H1 (cell line): Measurements from ENCODE around the gene SIRT7. TPM values are rescaled to one million over a fixed set of nuclear protein-coding genes. Genes with fewer than 3 reads are reported as not detected.

Source experiments
- CTCF ChIA-PET: fragments of 300-600 bp; sonication (Branson Sonifier 250); formaldehyde crosslinking; loops from one replicate; lab custom pipeline; 2021; ENCODE audit not compliant: partially characterized antibody; lab: Charles Lee
- POLR2A ChIA-PET: fragments of 300-600 bp; sonication (Branson Sonifier 250); formaldehyde crosslinking; loops from one replicate; lab custom pipeline; 2021; ENCODE audit warnings: inconsistent platforms; ENCODE audit not compliant: partially characterized antibody; lab: Charles Lee
- DNase-seq, 2 experiments: peaks; one replicate each; pipeline versions ENCODE4 v3.0.0 to v3.0.0-alpha.2; 2010 to 2022; ENCODE audit warnings: low spot score in 2 of 2, low read depth in 1 of 2, mixed read lengths in 1 of 2
- FAIRE-seq: peaks from 2 replicates; lab custom pipeline; 2011; peaks lifted over from hg19 to GRCh38; lab: Jason Lieb, UNC
- H2AFZ ChIP-seq: 2 replicates; pipeline ENCODE4 v1.8.1; 2012; ENCODE audit warnings: low read length, inconsistent platforms
- H2AK5ac ChIP-seq: 2 replicates; pipeline ENCODE4 v1.6.1; 2013; ENCODE audit warnings: low read depth, low read length
- H2BK120ac ChIP-seq: replicated peaks from 2 replicates; pipeline ENCODE3; 2013; ENCODE audit warnings: low read depth, low read length, inconsistent platforms
- H2BK12ac ChIP-seq: 2 replicates; pipeline ENCODE4 v1.6.1; 2013; ENCODE audit warnings: low read depth, low read length
- H2BK15ac ChIP-seq: 2 replicates; pipeline ENCODE4 v1.6.1; 2013; ENCODE audit warnings: low read length
- H2BK20ac ChIP-seq: 2 replicates; pipeline ENCODE4 v1.6.1; 2013; ENCODE audit warnings: low read length
- H2BK5ac ChIP-seq: 2 replicates; pipeline ENCODE4 v1.6.1; 2013; ENCODE audit warnings: low read depth, low read length
- H3K14ac ChIP-seq: 2 replicates; pipeline ENCODE4 v1.6.1; 2013; ENCODE audit warnings: inconsistent platforms; ENCODE audit not compliant: insufficient read length
- H3K18ac ChIP-seq: 2 replicates; pipeline ENCODE4 v1.6.1; 2013; ENCODE audit warnings: low read length; ENCODE audit errors: extremely low read depth
- H3K23ac ChIP-seq: 2 replicates; pipeline ENCODE4 v1.6.1; 2013; ENCODE audit warnings: inconsistent platforms; ENCODE audit not compliant: insufficient read length
- H3K23me2 ChIP-seq: 2 replicates; pipeline ENCODE4 v1.6.1; 2013; ENCODE audit warnings: low read depth, low read length
- H3K27ac ChIP-seq: 2 replicates; pipeline ENCODE4 v1.6.1; 2011; ENCODE audit warnings: low read depth, low read length, inconsistent platforms
- H3K27me3 ChIP-seq, 4 experiments: replicated peaks in 1 of 4; 1 replicate in 1 of 4; 2 replicates in 3 of 4; pipeline versions ENCODE4 v1.6.1 to v1.8.1; 2011 to 2013; ENCODE audit warnings: low read length in 3 of 4, mild to moderate bottlenecking in 3 of 4, inconsistent platforms in 2 of 4, mixed read lengths in 2 of 4, moderate library complexity in 1 of 4; ENCODE audit not compliant: control insufficient read depth in 3 of 4, insufficient read depth in 3 of 4; ENCODE audit errors: extremely low read depth in 1 of 4
- H3K36me3 ChIP-seq, 4 experiments: 2 replicates each; pipeline versions ENCODE4 v1.6.1 to v1.8.1; 2011 to 2013; ENCODE audit warnings: mild to moderate bottlenecking in 4 of 4, low read length in 3 of 4, moderate library complexity in 2 of 4, control low read depth in 1 of 4, inconsistent platforms in 1 of 4; ENCODE audit not compliant: insufficient read depth in 4 of 4, control insufficient read depth in 2 of 4
- H3K4ac ChIP-seq: replicated peaks from 2 replicates; pipeline ENCODE3; 2013; ENCODE audit warnings: low read length, low read depth, mixed read lengths, inconsistent platforms; ENCODE audit not compliant: insufficient read length
- H3K4me1 ChIP-seq, 4 experiments: replicated peaks in 1 of 4; 1 replicate in 1 of 4; 2 replicates in 3 of 4; pipeline versions ENCODE4 v1.6.1 to v1.8.1; 2011 to 2013; ENCODE audit warnings: low read length in 3 of 4, inconsistent platforms in 2 of 4, mixed read lengths in 1 of 4; ENCODE audit not compliant: insufficient read depth in 4 of 4, control insufficient read depth in 3 of 4
- H3K4me2 ChIP-seq, 2 experiments: 2 replicates each; pipeline versions ENCODE4 v1.6.1 to v1.8.1; 2011 to 2013; ENCODE audit warnings: low read depth in 2 of 2, low read length in 2 of 2, control low read depth in 1 of 2, inconsistent platforms in 1 of 2, mild to moderate bottlenecking in 1 of 2; ENCODE audit not compliant: insufficient read depth in 1 of 2
- H3K4me3 ChIP-seq, 4 experiments: fragments of 200-600, 300-600 bp in 1 of 4; sonication (generic), shearing (Covaris generic), sonication (Bioruptor Twin) in 1 of 4; 2 replicates each; pipeline versions ENCODE4 v1.5.1 to v1.8.1; 2011 to 2016; ENCODE audit warnings: low read length in 4 of 4, low read depth in 3 of 4, control low read depth in 2 of 4, inconsistent platforms in 2 of 4, mild to moderate bottlenecking in 2 of 4, mixed read lengths in 1 of 4, moderate library complexity in 1 of 4; ENCODE audit not compliant: insufficient read depth in 2 of 4; ENCODE audit errors: extremely low read depth in 1 of 4
- H3K56ac ChIP-seq: replicated peaks from 2 replicates; pipeline ENCODE3; 2013; ENCODE audit warnings: low read depth, mild to moderate bottlenecking, mixed read lengths, low read length, inconsistent platforms; ENCODE audit not compliant: insufficient read length
- H3K79me1 ChIP-seq: 2 replicates; pipeline ENCODE4 v1.6.1; 2013; ENCODE audit warnings: low read depth, low read length, control low read depth
- H3K79me2 ChIP-seq, 2 experiments: 2 replicates each; pipeline versions ENCODE4 v1.6.1 to v1.8.1; 2012 to 2013; ENCODE audit warnings: low read length in 2 of 2, mild to moderate bottlenecking in 2 of 2, inconsistent platforms in 1 of 2; ENCODE audit not compliant: insufficient read depth in 2 of 2, control insufficient read depth in 1 of 2
- H3K9ac ChIP-seq, 4 experiments: replicated peaks in 1 of 4; 1 replicate in 1 of 4; 2 replicates in 3 of 4; pipeline versions ENCODE4 v1.6.1 to v1.8.1; 2011 to 2013; ENCODE audit warnings: low read depth in 3 of 4, low read length in 3 of 4, control low read depth in 2 of 4, mild to moderate bottlenecking in 2 of 4, moderate library complexity in 2 of 4, inconsistent platforms in 1 of 4; ENCODE audit errors: extremely low read depth in 1 of 4
- H3K9me3 ChIP-seq, 2 experiments: 2 replicates each; pipeline versions ENCODE4 v1.6.1 to v1.8.1; 2012 to 2013; ENCODE audit warnings: mild to moderate bottlenecking in 2 of 2, moderate library complexity in 2 of 2, control low read depth in 1 of 2, inconsistent platforms in 1 of 2, low read depth in 1 of 2, low read length in 1 of 2, mixed read lengths in 1 of 2; ENCODE audit not compliant: insufficient read depth in 2 of 2
- H4K20me1 ChIP-seq, 2 experiments: replicated peaks in 1 of 2; 2 replicates each; pipeline versions ENCODE3 to v1.8.1; 2011 to 2013; ENCODE audit warnings: inconsistent platforms in 2 of 2, low read length in 2 of 2, mild to moderate bottlenecking in 1 of 2; ENCODE audit not compliant: insufficient read depth in 2 of 2, control insufficient read depth in 1 of 2
- H4K5ac ChIP-seq: 2 replicates; pipeline ENCODE4 v1.6.1; 2013; ENCODE audit warnings: low read length, low read depth, mixed read lengths, inconsistent platforms; ENCODE audit not compliant: insufficient read length
- H4K8ac ChIP-seq: 2 replicates; pipeline ENCODE4 v1.8.0; 2013; ENCODE audit warnings: mild to moderate bottlenecking, moderate library complexity, low read length, inconsistent platforms; ENCODE audit not compliant: insufficient read depth; ENCODE audit errors: extremely low read depth
- H4K91ac ChIP-seq: replicated peaks from 2 replicates; pipeline ENCODE3; 2013; ENCODE audit warnings: low read length, mixed read lengths, inconsistent platforms; ENCODE audit not compliant: insufficient read length
- MAFK ChIP-seq: IDR thresholded peaks from 2 replicates; pipeline ENCODE4 v1.6.1; 2012; ENCODE audit warnings: low read depth, mild to moderate bottlenecking, improper control_type of control experiment, low read length
- WGBS, 2 experiments: shearing (Covaris generic) in 1 of 2; methylation state at CpG; one replicate each; pipeline versions ENCODE4 v1.1.6 to v1.1.7; 2013 to 2015; ENCODE audit warnings: low lambda C conversion rate in 2 of 2, mixed read lengths in 2 of 2, inconsistent platforms in 1 of 2, low coverage in 1 of 2, missing lambda C conversion rate in 1 of 2; ENCODE audit not compliant: insufficient replicate concordance in 2 of 2, insufficient coverage in 1 of 2, insufficient read length in 1 of 2; ENCODE audit errors: extremely low coverage in 1 of 2, missing lambda C conversion rate in 1 of 2; 5-methylcytosine and 5-hydroxymethylcytosine counted together
- polyA plus RNA-seq, 7 experiments: library from polyadenylated mRNA; depleted of rRNA in 3 of 7; stranded (reverse) in 5 of 7; unstranded in 2 of 7; fragments of >200 nt in 5 of 7; fragments of 200-250 nt in 2 of 7; gene quantifications; 1 replicate in 5 of 7; 2 replicates in 1 of 7; 4 replicates in 1 of 7; pipeline versions ENCODE4 v1.2.1 to v1.2.3, GENCODE V29; 2011 to 2013; ENCODE audit warnings: missing spikeins in 2 of 7, mixed read lengths in 2 of 7
- total RNA-seq: library from RNA; stranded (reverse); fragmentation: NEBNext Ultra II Directional; extraction: Animal tissue kit (Norgen Biotek cat#: 25700); gene quantifications from 2 replicates; pipeline ENCODE4 v1.2.1, GENCODE V29; 2021

SIRT7 gene
- total and polyA plus RNA-seq, 2 of the 8 experiments (the other 6 are each of a cell fraction or from before 2014, with no cell fraction given), result 5.8 to 16.6 TPM

- no peak for TF ChIP-seq MAFK
- peaks cover 0 to 31% of the 10 kb centered on the region in 2 experiments; a peak in 3 of 4 replicates for H3K79me2 ChIP-seq
- no peaks in the 10 kb centered on the region for H3K9me3 ChIP-seq
- ChIA-PET POLR2A (interaction anchor here (0.9 to 6.6 kb wide), 14 partner anchors 8 to 239 kb away, joined by 3 to 36 read pairs (median 4); partner anchors contain the start of gene MCRIP1), CTCF (interaction anchor here (0.6 to 1.2 kb wide), 4 partner anchors 60 to 158 kb away, joined by 3 read pairs; no protein-coding TSS in a partner anchor)
- no peak overlapping the region for H3K4me3 ChIP-seq
- H2BK5ac ChIP-seq, result no peak overlapping the region
- H3K27me3 ChIP-seq, result no peaks in the 10 kb centered on the region
- no peak overlapping the region for H3K4ac ChIP-seq
- peaks cover 2 to 29% (median 9%) of the 10 kb centered on the region in 4 experiments; a peak in 4 of 8 replicates for H3K36me3 ChIP-seq
- no peak overlapping the region for H2BK15ac ChIP-seq
- no peak overlapping the region for H3K18ac ChIP-seq
- H2BK12ac ChIP-seq, result no peak overlapping the region
- H2BK120ac ChIP-seq, result no peak overlapping the region
- H2AK5ac ChIP-seq, result no peak overlapping the region
- H3K56ac ChIP-seq, result no peak overlapping the region
- H3K9ac ChIP-seq, result no peak overlapping the region
- H3K79me1 ChIP-seq, result peaks cover 3% of the 10 kb centered on the region
- H4K91ac ChIP-seq, result no peak overlapping the region
- H4K20me1 ChIP-seq, result peaks cover 11 to 46% of the 10 kb centered on the region in 2 experiments
- H4K5ac ChIP-seq, result no peak overlapping the region
- no peak overlapping the region for H3K23ac ChIP-seq
- no peak overlapping the region for H4K8ac ChIP-seq
- H3K14ac ChIP-seq, result no peak overlapping the region
- FAIRE-seq (no peak), DNase-seq (no peak)
- 95% methylated on average over 8 of the region's 8 CpGs; no CpG with 5 or more reads in 1 of the 2 experiments for WGBS, 2 experiments
- peaks cover 5% of the 10 kb centered on the region; the same call in 1 of the 2 replicates for H3K23me2 ChIP-seq
- H3K27ac ChIP-seq, result no peak overlapping the region
- H3K4me1 ChIP-seq, result peaks cover 0 to 28% (median 21%) of the 10 kb centered on the region in 4 experiments; a peak in 5 of 7 replicates
- no peak overlapping the region for H2AFZ ChIP-seq
- H3K4me2 ChIP-seq, result no peak overlapping the region
- H2BK20ac ChIP-seq, result no peak overlapping the region
Observed at GRCh38 chr17:81865358-81865732, 52.6 kb downstream of the SIRT7 start.
